NT2/D1 (cell line): ENCODE measurements around the gene NCAM2.

Experiments
- DNase-seq: peaks from one replicate; pipeline ENCODE4 v3.0.0-alpha.2; 2011; ENCODE audit warnings: low read depth, low spot score
- H3K27me3 ChIP-seq: 2 replicates; pipeline ENCODE4 v1.6.0; 2011; ENCODE audit warnings: mild to moderate bottlenecking; ENCODE audit not compliant: insufficient read length, insufficient read depth
- H3K36me3 ChIP-seq: 2 replicates; pipeline ENCODE4 v1.6.1; 2011; ENCODE audit warnings: mild to moderate bottlenecking, low read length, mixed read lengths; ENCODE audit not compliant: insufficient read depth, insufficient read length
- H3K4me1 ChIP-seq: 2 replicates; pipeline ENCODE4 v1.5.1; 2011; ENCODE audit not compliant: insufficient read depth, insufficient read length
- H3K4me3 ChIP-seq: 2 replicates; pipeline ENCODE4 v1.5.1; 2011; ENCODE audit warnings: low read depth; ENCODE audit not compliant: insufficient read length
- H3K9ac ChIP-seq: 2 replicates; pipeline ENCODE4 v1.6.0; 2011; ENCODE audit warnings: low read depth; ENCODE audit not compliant: insufficient read length
- H3K9me3 ChIP-seq: 2 replicates; pipeline ENCODE4 v1.5.1; 2011; ENCODE audit warnings: mild to moderate bottlenecking, low read length; ENCODE audit not compliant: insufficient read depth
- SUZ12 ChIP-seq: IDR thresholded peaks from 2 replicates; pipeline ENCODE4 v1.6.1; 2011; ENCODE audit not compliant: insufficient read length, insufficient read depth; ENCODE audit errors: extremely low read depth
- YY1 ChIP-seq: IDR thresholded peaks from 2 replicates; pipeline ENCODE4 v1.6.1; 2011; ENCODE audit not compliant: insufficient read length, insufficient read depth
- ZNF274 ChIP-seq: IDR thresholded peaks from 2 replicates; pipeline ENCODE4 v1.6.1; 2011; ENCODE audit warnings: mild to moderate bottlenecking, low read depth, low read length

The NCAM2 gene

DNA sequence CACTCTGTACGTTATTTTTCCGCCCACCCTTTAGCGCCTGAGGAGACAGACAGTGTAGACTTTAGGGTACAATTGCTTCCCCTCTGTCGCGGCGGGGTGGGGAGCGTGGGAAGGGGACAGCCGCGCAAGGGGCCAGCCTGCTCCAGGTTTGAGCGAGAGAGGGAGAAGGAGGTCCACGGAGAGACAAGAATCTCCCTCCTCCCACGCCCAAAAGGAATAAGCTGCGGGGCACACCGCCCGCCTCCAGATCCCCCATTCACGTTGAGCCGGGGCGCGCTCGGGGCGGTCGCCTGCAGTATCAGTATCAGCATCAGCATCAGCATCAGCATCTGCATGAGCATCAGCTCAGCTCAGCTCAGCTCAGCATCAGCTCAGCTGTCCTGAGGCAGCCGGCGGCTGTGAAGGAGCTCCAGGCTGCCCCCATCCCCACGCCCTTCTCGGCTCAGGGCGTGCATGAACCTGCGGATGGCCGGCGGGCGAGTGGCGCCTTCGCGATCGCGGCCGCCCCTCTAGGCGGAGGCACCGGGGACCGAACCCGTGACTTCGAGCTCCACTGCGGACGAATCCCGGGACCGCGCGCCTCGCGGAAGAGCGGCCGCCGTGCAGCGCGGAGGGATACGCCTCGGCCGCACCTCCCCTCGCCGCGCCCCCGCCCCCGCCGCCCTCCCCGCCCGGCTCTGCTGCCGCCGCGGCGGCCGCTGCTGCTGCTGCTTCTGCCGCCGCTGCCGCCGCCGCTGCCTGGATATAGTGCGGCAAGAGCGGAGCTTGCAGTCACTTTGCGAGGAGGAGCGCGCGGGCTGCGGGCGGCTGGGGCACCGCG lies at the start of gene NCAM2:
NCAM2 (plus strand) TSS at position 774 of the 820 bp plus-strand sequence.
- H3K9ac ChIP-seq, result peak within 1 kb of the TSS; percentile 68
- no peaks in the 10 kb centered on the region for H3K9me3 ChIP-seq
- no peak for TF ChIP-seq YY1
- no peak for TF ChIP-seq SUZ12
- no peak for TF ChIP-seq ZNF274
- H3K36me3 ChIP-seq, result no peaks in the 10 kb centered on the region
- peak within 1 kb of the TSS; percentile 65 for H3K4me3 ChIP-seq
- no peaks in the 10 kb centered on the region for H3K4me1 ChIP-seq
- H3K27me3 ChIP-seq, result peaks cover 34% of the 10 kb centered on the region
- DNase-seq, result peak; percentile 77

DNA sequence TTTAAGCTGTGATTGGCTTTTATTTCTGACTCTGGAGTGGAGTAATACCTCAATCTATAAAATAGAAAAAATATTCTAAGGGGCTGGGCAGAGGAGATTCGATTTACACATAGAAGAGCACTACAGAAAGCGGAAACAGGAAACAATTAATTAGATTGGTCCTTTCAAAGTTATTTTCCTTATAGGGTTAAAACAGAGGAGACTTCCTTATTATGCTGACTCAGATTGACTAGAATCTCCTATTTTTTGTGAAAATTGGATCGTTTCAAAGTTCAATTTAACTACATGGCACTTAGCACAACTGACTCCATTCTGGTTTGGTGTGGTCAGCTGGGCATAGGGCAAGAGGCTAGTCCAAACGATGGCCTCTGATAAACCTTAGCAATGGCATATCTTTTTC lies 48.3 kb upstream of the NCAM2 start:
- H3K4me1 ChIP-seq, result no peaks in the 10 kb centered on the region
- no peaks in the 10 kb centered on the region for H3K9me3 ChIP-seq
- no peaks in the 10 kb centered on the region for H3K36me3 ChIP-seq
- H3K27me3 ChIP-seq, result no peaks in the 10 kb centered on the region
- no peak overlapping the region for H3K4me3 ChIP-seq
- TF ChIP-seq YY1 (no peak), ZNF274 (no peak), SUZ12 (no peak)
- no peak for DNase-seq
- no peak overlapping the region for H3K9ac ChIP-seq

DNA sequence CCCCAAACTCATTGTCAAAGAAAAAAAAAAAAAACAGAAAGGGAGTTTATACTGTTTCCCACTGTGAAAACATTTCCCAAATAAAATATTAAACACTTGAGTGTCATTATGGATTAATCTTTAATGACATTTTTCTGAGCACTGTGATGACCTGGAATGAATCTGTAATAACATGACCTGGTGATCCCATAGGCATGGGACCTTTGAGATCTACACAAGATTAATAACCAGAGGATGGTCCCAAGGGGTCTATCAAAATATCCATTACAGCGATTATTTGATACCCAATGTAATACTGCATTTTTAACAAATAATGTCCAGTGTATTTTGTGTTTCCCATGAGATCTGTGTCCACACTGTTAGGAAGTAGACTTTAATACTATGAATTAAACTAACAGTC lies 32.4 kb upstream of the NCAM2 start:
- Histone ChIP-seq H3K4me1 (no peaks in the 10 kb centered on the region), H3K9me3 (no peaks in the 10 kb centered on the region), H3K27me3 (no peaks in the 10 kb centered on the region), H3K4me3 (no peak overlapping the region), H3K36me3 (no peaks in the 10 kb centered on the region), H3K9ac (no peak overlapping the region)
- DNase-seq, result no peak
- TF ChIP-seq ZNF274 (no peak), SUZ12 (no peak), YY1 (no peak)

DNA sequence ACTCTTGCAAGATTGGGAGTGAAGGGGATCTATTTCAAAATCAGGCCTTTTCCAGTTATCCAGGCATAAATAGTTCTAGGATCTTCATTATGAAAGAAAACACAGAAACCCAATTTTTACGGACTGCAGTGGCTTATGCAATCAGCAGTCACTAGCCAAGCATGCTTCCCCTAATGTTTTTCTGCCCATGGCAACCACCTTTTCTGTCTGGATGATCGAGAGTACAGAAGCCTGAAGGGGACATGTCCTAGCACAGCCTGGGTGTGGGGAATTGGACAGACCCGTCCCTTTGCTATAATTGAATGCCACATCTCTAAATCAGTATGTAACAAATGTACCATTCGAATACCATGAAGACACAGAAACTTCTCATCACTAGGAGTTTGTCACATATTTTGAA lies 29.8 kb upstream of the NCAM2 start:
- Histone ChIP-seq H3K36me3 (no peaks in the 10 kb centered on the region), H3K4me1 (no peaks in the 10 kb centered on the region), H3K9me3 (no peaks in the 10 kb centered on the region), H3K9ac (no peak overlapping the region), H3K4me3 (no peak overlapping the region), H3K27me3 (no peaks in the 10 kb centered on the region)
- TF ChIP-seq SUZ12 (no peak), YY1 (no peak), ZNF274 (no peak)
- no peak for DNase-seq

DNA sequence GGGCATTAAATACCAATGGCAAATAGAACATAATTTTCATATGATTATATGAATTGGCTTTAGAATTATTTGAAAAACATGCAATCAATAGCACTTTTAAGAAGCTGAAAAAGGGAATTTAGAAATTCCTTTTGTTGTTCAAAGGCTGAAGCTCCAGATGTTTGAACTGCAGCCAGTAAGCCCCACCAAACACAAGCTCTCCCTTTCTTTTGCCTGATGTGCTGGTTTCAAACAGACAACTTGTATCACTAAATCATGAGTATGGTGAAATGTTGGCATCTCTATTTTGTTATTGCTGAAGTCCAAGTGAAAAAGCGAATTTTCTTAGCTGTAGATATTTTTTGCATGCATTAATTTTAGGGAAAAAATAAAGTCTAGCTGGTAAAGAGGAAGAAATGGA lies 27.5 kb upstream of the NCAM2 start:
- no peaks in the 10 kb centered on the region for H3K27me3 ChIP-seq
- no peaks in the 10 kb centered on the region for H3K36me3 ChIP-seq
- no peaks in the 10 kb centered on the region for H3K4me1 ChIP-seq
- no peaks in the 10 kb centered on the region; the same call in 1 of the 2 replicates for H3K9me3 ChIP-seq
- TF ChIP-seq ZNF274 (no peak), YY1 (no peak), SUZ12 (no peak)
- no peak overlapping the region for H3K9ac ChIP-seq
- DNase-seq, result no peak
- H3K4me3 ChIP-seq, result no peak overlapping the region

DNA sequence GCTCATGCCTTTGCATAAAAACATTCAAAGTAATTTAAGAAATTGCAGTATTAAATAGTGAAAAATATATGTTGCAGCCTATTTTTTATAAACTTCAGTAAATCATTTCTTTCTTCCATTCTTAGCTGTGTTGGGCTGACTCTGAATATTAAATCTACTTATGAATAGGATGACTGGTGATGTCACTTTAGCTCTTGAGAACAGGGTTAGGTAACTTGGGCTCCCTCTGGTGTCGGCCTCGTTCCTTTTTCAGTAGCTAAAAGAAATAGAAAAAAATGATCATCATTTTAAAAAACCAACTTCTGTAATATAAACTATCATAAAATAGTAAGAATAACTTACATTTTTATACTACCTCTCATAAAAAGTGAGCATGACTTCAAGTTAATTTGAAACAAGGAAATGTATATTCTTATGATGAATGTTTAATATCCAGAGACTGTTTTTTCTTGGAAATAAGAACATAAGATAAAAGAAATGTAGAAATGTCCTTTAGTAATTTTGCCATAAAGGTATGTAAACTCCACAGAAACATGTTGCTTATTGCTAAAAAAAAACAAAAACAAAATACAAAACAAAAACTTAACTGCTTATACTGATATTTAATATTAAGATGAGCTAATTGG lies 26.8 kb upstream of the NCAM2 start:
- peak; percentile 65 for DNase-seq
- TF ChIP-seq YY1, result no peak
- no peak for TF ChIP-seq ZNF274
- TF ChIP-seq SUZ12, result no peak

DNA sequence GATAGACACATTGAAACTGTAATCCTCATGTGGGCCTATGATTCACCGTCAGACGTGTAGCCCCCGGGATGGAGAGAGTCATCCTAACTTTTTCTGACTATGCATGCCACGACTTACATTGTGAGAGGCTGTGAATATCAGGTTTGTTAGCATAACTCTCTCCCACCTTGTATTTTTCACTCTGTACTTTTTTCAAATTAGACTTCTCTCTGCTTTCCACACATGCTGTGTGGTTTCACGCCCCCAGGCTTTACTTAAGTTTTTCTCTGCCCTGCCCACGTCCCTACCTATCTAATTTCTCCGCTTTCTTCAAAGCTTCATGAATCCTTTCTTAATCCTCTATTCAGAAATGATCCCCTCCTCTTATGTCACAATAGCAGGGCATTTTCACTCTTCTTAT lies 3.4 kb upstream of the NCAM2 start:
- no peak for DNase-seq
- H3K4me3 ChIP-seq, result no peak overlapping the region
- no peaks in the 10 kb centered on the region for H3K4me1 ChIP-seq
- no peaks in the 10 kb centered on the region for H3K9me3 ChIP-seq
- no peak overlapping the region for H3K9ac ChIP-seq
- TF ChIP-seq YY1 (no peak), ZNF274 (no peak), SUZ12 (no peak)
- H3K27me3 ChIP-seq, result peaks cover 34% of the 10 kb centered on the region
- no peaks in the 10 kb centered on the region for H3K36me3 ChIP-seq

More for the DNA sequence above, 26.8 kb upstream of the NCAM2 start:
- Histone ChIP-seq H3K4me1 (no peaks in the 10 kb centered on the region), H3K27me3 (no peaks in the 10 kb centered on the region), H3K36me3 (no peaks in the 10 kb centered on the region), H3K9me3 (no peaks in the 10 kb centered on the region; the same call in 1 of the 2 replicates), H3K9ac (no peak overlapping the region), H3K4me3 (no peak overlapping the region)
